Fibroblast of pulmonary artery (primary cell): ENCODE results near the gene STX7.
A peak's percentile ranks its signal among the peaks of the same experiment; 100 is the strongest.

Source experiments
- DNase-seq: peaks from one replicate; pipeline ENCODE4 v3.0.0-alpha.2; 2010; ENCODE audit warnings: low read depth
- H3K4me3 ChIP-seq: replicated peaks from 2 replicates; pipeline ENCODE4 v1.5.1; 2011; ENCODE audit warnings: low read depth, mild to moderate bottlenecking, control low read depth, low read length, moderate library complexity
- CTCF ChIP-seq: IDR thresholded peaks from 2 replicates; pipeline ENCODE4 v1.5.1; 2011; ENCODE audit warnings: mild to moderate bottlenecking, control low read depth, low read length, inconsistent platforms; ENCODE audit errors: missing control alignments

Gene STX7

GRCh38 chr6:132446141-132446854 is 66.6 kb downstream of the STX7 start:
- H3K4me3 ChIP-seq, result no peak overlapping the region
- DNase-seq, result no peak
- TF ChIP-seq CTCF, result no peak

- TF ChIP-seq CTCF, result no peak
- H3K4me3 ChIP-seq, result no peak overlapping the region
- DNase-seq, result peak; percentile 67
These were observed 67.5 kb downstream of the STX7 start for GRCh38 chr6:132445201-132445951.

- TF ChIP-seq CTCF, result no peak
- no peak overlapping the region for H3K4me3 ChIP-seq
- peak; percentile 26 for DNase-seq
These were observed 69.7 kb downstream of the STX7 start for GRCh38 chr6:132443206-132443605.

- no peak for TF ChIP-seq CTCF
- no peak overlapping the region for H3K4me3 ChIP-seq
- DNase-seq, result no peak
These were observed 82.8 kb downstream of the STX7 start for GRCh38 chr6:132430110-132430509.

- no peak for TF ChIP-seq CTCF
- DNase-seq, result no peak
- no peak overlapping the region for H3K4me3 ChIP-seq
These were observed 87.7 kb downstream of the STX7 start for GRCh38 chr6:132425176-132425575.

- TF ChIP-seq CTCF, result no peak
- H3K4me3 ChIP-seq, result no peak overlapping the region
- DNase-seq, result no peak
These were observed 89.1 kb downstream of the STX7 start for GRCh38 chr6:132423839-132424238.
